IPS-20b (cell line): ENCODE measurements around the gene SCFD2.

Experiments
- H3K27ac ChIP-seq: one replicate; pipeline ENCODE4 v1.5.1; 2013; ENCODE audit warnings: low read length
- H3K27me3 ChIP-seq: 2 replicates; pipeline ENCODE4 v1.6.1; 2013; ENCODE audit warnings: mild to moderate bottlenecking, low read length, inconsistent platforms; ENCODE audit not compliant: insufficient read depth
- H3K36me3 ChIP-seq: 2 replicates; pipeline ENCODE4 v1.6.1; 2013; ENCODE audit warnings: low read depth, mild to moderate bottlenecking, inconsistent platforms, low read length, moderate library complexity; ENCODE audit not compliant: insufficient read depth
- H3K4me1 ChIP-seq: 2 replicates; pipeline ENCODE4 v1.6.1; 2013; ENCODE audit warnings: mild to moderate bottlenecking, control low read depth, inconsistent platforms, low read length, moderate library complexity; ENCODE audit not compliant: insufficient read depth
- H3K4me3 ChIP-seq: 2 replicates; pipeline ENCODE4 v1.5.1; 2013; ENCODE audit warnings: mild to moderate bottlenecking, low read length, inconsistent platforms
- H3K9ac ChIP-seq: 2 replicates; pipeline ENCODE4 v1.6.1; 2013; ENCODE audit warnings: low read depth, mild to moderate bottlenecking, inconsistent platforms, low read length, moderate library complexity
- H3K9me3 ChIP-seq: 2 replicates; pipeline ENCODE4 v1.6.1; 2013; ENCODE audit warnings: mild to moderate bottlenecking, low read depth, low read length, inconsistent platforms; ENCODE audit not compliant: insufficient read depth

The SCFD2 gene

DNA sequence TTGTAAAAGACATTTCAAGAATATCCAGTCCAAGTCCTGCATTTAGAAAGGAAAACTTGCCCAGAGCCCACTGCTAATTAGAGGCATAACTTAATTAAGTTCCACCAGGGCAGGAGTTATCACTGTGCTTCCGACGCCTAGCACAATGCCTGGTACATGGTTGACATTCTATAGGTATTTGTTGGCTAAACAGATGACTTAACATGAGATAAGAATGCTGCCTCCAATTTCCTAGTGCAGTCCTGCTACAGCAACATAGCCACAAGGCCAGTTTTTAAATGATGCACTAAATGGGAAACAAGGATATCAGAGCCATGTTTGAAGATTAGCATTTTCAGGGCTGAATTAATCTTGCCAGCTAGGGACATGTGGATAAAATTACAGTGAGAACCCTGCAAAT lies 339.6 kb downstream of the SCFD2 start:
- H3K9ac ChIP-seq, result no peak overlapping the region
- H3K36me3 ChIP-seq, result no peaks in the 10 kb centered on the region
- no peak overlapping the region for H3K27ac ChIP-seq

DNA sequence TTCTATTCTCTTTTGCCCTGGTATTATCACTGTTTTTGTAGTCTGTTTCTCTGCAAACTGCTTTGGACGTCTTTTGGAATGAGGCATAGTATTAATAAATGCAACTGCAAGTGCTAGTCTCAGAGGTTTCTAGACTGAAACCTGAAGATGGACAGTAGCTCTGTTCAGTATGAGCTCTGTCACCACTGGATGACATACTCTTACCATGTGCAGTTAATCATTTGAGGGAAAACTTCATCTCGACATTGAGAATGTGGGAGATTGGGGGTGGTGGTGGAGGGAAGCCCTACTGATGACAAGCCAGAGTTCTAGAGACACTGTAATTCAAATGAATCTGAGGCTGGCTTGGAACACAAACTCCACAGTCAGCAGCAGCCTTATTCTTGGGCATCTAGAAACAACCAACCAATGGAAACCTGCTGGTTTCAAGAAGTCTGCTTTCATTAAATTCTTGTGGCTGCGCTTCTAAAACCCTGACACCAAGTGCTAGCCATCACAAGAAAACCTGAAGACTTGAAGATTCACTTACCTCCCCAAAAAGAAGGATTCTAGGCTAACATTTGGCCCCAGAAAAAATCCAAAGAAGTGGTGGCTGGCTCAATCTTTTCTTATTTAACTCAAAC lies 342.1 kb downstream of the SCFD2 start:
- H3K9ac ChIP-seq, result no peak overlapping the region
- peaks cover 4% of the 10 kb centered on the region; the same call in 1 of the 2 replicates for H3K4me1 ChIP-seq
- H3K4me3 ChIP-seq, result no peak overlapping the region
- H3K9me3 ChIP-seq, result no peaks in the 10 kb centered on the region
- H3K27ac ChIP-seq, result no peak overlapping the region
- H3K27me3 ChIP-seq, result no peaks in the 10 kb centered on the region
- H3K36me3 ChIP-seq, result no peaks in the 10 kb centered on the region

More for the DNA sequence above, 339.6 kb downstream of the SCFD2 start:
- H3K27me3 ChIP-seq, result no peaks in the 10 kb centered on the region
- peaks cover 4% of the 10 kb centered on the region; the same call in 1 of the 2 replicates for H3K4me1 ChIP-seq
- no peak overlapping the region for H3K4me3 ChIP-seq
- no peaks in the 10 kb centered on the region for H3K9me3 ChIP-seq

DNA sequence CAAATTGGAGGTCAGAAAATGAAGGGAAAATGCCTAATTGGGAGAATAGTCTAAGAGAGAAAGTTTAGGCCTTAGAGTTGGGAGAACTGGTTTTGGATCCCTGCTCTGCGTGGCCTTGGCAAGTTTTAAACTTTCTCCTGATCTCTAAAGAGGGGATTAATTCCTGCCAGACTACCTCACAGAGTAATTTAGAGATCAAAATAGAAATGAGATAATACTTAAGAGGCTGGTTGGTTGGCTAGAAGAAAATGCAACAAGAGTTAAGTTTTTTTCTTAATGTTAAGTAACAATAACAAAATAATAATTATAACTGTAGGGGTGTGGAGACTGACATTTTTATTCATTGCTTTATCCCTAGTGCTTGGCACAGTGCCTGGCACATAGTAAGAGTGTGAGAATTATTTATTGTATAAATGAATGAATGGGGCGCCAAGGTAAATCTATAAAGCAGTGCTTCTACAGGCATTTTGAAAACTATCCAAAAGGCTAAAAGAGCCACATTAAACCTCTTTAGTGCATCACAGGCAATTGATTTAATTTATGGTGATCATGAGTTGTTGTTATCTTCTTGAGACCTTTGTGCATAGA lies 343.3 kb downstream of the SCFD2 start:
- Histone ChIP-seq H3K36me3 (no peaks in the 10 kb centered on the region), H3K4me1 (peaks cover 4% of the 10 kb centered on the region; the same call in 1 of the 2 replicates), H3K4me3 (no peak overlapping the region), H3K9ac (no peak overlapping the region), H3K27ac (no peak overlapping the region), H3K9me3 (no peaks in the 10 kb centered on the region), H3K27me3 (no peaks in the 10 kb centered on the region)

DNA sequence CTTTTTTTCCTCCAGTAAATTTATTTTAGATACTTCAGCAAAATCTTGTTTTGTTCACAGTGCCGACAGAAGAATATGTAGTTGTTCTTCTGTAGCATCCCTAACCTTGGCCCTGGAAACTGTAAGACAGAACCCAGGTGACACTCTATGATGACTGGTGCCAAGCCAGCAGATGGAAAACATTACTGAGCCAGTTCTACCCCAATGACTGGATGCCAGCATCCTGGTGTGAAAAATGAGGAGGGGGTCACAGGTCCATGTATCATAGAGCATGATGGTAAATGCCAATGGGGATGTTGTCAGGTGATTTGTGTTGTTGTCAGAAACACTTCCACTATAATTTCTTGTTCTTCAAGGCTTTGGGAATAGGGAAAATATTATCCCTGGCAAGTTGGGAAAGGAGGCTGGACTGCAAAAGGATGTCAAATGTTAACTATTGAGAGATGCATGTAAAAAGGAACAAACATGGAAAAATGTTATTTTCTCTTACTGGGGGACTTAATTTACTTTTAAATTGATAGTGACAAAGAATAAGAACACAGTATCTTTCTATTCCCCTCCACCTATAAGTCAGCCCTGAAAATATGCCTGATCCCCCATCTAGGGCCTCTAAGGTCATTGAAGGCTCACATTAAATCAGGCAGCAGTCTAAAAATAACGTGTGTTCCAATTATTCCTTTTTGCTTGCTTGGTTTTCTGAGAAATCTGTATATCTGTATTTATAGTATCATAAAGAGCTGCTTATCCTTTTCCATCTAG lies 343.9 kb downstream of the SCFD2 start:
- Histone ChIP-seq H3K27ac (no peak overlapping the region), H3K27me3 (no peaks in the 10 kb centered on the region), H3K4me1 (peaks cover 4% of the 10 kb centered on the region; the same call in 1 of the 2 replicates), H3K9ac (no peak overlapping the region), H3K4me3 (no peak overlapping the region), H3K9me3 (no peaks in the 10 kb centered on the region), H3K36me3 (no peaks in the 10 kb centered on the region)

DNA sequence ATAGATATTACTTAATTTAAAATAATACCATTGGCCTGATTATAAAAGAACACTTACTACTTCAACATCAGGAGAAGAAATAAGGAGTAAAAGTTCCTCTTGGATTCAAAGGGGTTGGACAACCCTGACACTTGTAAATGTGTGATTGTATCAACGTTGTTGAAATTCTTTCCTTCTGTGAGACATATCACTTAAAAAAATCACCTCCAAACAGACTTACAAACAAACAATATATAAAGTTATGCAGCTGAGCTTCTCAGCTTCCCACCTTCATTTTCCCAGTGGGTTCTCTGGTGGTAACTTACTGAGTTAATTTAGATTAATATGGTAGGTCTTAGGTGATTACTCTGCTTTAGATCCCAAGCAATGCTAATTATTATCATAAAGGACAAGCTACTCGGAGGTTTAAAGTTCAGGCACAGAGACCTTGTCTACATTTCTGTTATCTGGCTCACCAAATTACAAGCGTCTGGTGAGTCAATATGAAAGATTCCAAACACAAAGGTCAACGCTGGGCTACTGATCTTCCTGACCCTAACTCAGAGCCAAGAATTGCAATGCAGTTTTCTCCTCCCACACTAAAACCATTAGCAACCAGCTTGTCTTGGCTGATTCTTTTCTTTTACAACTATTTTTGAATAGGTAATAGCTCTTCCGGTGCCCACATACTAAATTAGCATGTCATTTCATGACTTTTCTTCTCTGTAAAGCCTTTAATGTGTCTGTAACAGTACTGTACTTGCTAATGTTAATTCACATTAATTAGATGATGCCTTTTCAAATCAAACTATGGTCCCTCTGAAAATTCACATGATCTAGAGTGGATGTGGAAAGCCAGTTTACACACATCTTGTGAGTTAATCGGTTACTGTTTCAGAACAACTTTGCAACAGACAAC lies 346.1 kb downstream of the SCFD2 start:
- Histone ChIP-seq H3K27ac (no peak overlapping the region), H3K4me3 (no peak overlapping the region)

DNA sequence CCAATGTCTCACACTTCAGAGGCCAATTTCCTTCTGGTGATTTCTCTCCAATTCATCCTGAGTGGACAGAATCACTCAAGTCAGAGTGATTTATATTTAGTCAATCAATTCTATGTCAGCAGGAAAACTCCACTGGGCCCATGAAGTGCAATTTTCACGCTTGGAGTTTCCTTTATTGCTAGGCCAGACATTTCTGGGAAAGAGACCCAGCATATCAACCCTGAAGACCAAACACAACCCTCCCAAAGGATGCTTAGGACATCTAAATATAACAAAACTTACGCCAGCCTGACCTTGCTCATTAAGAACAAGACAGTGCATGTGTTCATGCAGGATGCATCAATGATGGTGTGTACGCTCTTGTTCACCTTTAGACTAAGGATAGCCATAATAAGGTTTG lies 347.4 kb downstream of the SCFD2 start:
- H3K27ac ChIP-seq, result no peak overlapping the region

More for the DNA sequence above, 346.1 kb downstream of the SCFD2 start:
- Histone ChIP-seq H3K9ac (no peak overlapping the region), H3K9me3 (no peaks in the 10 kb centered on the region), H3K27me3 (no peaks in the 10 kb centered on the region), H3K4me1 (no peaks in the 10 kb centered on the region), H3K36me3 (no peaks in the 10 kb centered on the region)

DNA sequence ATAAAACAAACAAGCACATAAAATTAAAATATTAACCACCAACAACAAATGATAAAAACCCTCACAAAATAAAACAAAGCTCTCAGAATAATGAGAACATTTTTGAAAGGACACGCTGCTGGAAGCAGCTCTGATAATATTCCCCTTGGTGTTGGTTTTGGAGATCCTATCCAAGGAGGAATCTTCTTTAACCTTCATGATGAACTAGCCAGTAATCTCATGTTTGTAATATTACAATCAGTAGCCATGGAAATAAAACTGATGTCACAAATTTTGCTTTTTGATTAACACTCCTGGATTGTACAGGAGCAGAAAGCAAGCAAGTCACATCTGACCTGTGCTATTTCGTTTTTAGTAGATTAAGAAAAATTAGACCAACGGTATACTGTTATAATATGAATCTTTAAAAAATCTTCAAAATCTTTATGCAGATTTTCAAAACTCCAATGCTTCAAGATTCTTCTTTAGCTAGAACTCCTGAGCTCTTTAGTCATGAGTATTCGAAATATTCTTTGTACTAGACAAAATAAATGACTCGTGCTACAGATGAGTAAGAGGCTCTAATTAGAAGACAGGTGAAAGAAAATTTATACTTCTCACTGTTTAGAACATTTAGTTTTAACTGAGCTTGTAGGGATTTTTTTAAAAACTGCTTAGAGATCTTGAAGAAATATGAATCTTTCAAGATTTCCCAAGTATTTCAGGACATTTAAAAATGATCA lies 349.6 kb downstream of the SCFD2 start:
- Histone ChIP-seq H3K9ac (no peak overlapping the region), H3K4me1 (no peaks in the 10 kb centered on the region)

More for the DNA sequence above, 347.4 kb downstream of the SCFD2 start:
- Histone ChIP-seq H3K4me3 (no peak overlapping the region), H3K9me3 (no peaks in the 10 kb centered on the region), H3K4me1 (no peaks in the 10 kb centered on the region), H3K9ac (no peak overlapping the region), H3K27me3 (no peaks in the 10 kb centered on the region), H3K36me3 (no peaks in the 10 kb centered on the region)

DNA sequence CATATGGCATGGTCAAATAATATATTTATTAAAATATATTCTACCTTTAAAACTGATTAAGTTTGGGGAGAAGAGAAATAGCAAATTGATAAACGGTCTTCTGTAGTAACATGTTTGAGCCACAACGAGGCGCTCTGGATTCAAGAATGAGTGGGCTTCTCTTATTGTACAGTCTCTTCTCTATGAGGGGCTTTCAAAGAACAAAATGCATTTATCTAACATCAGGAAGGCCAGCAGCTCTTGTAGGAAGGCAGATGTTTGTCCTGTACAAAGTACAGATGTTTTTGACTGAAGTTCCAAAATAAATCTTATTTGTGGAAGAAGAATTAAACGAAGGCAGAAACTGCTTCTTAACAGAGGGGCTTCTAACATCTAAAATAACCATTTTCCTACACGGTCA lies 350.2 kb downstream of the SCFD2 start:
- no peak overlapping the region for H3K9ac ChIP-seq
- H3K4me3 ChIP-seq, result no peak overlapping the region
- H3K27me3 ChIP-seq, result no peaks in the 10 kb centered on the region
- no peaks in the 10 kb centered on the region for H3K4me1 ChIP-seq
- no peak overlapping the region for H3K27ac ChIP-seq
- no peaks in the 10 kb centered on the region for H3K9me3 ChIP-seq
- no peaks in the 10 kb centered on the region for H3K36me3 ChIP-seq

More for the DNA sequence above, 349.6 kb downstream of the SCFD2 start:
- H3K36me3 ChIP-seq, result no peaks in the 10 kb centered on the region
- H3K27ac ChIP-seq, result no peak overlapping the region
- no peak overlapping the region for H3K4me3 ChIP-seq
- H3K27me3 ChIP-seq, result no peaks in the 10 kb centered on the region
- H3K9me3 ChIP-seq, result no peaks in the 10 kb centered on the region

DNA sequence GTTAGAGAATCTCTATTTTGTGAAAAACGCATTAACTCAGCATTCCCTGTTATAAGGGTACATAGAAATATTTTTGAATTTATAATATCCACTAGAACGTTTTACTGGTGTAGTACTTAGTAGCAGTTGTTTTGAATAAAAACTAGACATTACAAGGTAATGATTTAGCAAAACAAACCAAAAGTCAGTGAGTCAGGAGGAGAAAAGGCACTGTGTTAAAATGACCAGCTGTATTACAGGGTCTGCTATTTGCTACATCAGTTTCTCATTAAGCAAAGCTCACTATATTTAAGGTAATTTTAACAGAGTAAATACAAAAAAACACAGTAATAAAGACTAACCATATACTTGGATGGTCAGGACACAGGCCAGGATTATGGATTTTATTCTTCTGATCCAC lies 351.0 kb downstream of the SCFD2 start:
- Histone ChIP-seq H3K4me1 (no peaks in the 10 kb centered on the region), H3K27ac (no peak overlapping the region), H3K4me3 (no peak overlapping the region), H3K9ac (no peak overlapping the region), H3K9me3 (no peaks in the 10 kb centered on the region), H3K36me3 (no peaks in the 10 kb centered on the region), H3K27me3 (no peaks in the 10 kb centered on the region)

DNA sequence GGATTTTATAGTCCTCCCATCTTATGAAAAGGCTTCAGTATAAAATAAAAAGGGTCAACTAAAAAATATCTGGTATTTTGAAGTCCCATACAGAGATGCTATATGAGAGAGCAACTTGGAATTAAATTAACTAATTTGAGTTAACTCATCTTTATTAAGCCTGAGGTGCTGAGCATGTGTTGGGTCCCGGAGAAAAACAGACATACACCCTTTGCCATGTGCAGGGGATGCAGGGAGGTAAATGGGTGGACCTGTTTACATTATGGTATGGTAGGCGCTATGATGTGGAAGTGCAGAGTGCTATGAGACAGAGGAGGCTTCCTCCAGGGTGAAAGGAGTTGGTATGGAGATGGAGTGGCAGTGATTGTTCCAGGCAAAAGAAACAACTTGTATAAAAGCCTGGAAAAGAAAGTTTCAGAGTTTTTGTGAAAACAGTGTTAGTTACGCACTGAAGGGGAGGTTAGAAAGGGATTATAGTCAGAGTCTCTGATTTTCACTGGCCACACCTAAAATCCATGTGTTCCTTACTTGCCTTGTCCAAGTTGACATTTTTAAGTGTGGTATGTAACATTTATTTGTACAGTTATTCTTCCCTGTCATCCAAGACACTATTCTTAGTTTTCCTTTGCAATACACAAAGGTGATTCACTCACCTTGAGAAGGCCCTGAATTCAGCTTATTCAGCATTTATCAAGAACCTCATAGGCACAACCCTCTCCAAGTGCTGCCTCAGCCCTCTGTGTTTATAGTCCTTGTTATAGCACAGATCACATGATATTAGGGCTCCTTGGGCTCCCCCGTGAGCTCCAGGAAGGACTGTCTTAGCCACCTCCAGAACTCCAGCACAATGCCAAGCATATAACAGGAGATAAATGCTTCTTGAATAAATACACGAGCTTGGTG lies 351.7 kb downstream of the SCFD2 start:
- no peaks in the 10 kb centered on the region for H3K4me1 ChIP-seq
- no peaks in the 10 kb centered on the region for H3K36me3 ChIP-seq
- H3K9me3 ChIP-seq, result no peaks in the 10 kb centered on the region
- no peak overlapping the region for H3K9ac ChIP-seq
- H3K4me3 ChIP-seq, result no peak overlapping the region
- H3K27ac ChIP-seq, result no peak overlapping the region
- H3K27me3 ChIP-seq, result no peaks in the 10 kb centered on the region
